Adrenal gland (tissue), 12 donors: ENCODE results near the gene SFI1. TPM values are rescaled to one million over a fixed set of nuclear protein-coding genes. Genes with fewer than 3 reads are reported as not detected.
"Not testable (repeated sequence)": the region's sequence is repeated elsewhere in the genome, so short reads cannot be mapped to it uniquely, and the experiment has no call there.

ENCODE experiments used
- DNase-seq, 7 donors: peaks; one replicate each; pipeline ENCODE4 v3.0.0-alpha.2; 2019 to 2020
- H3K27ac ChIP-seq, 5 donors: fragments of 200-600 bp; sonication (generic) in 4 of 5; 1 replicate in 3 of 5; 2 replicates in 2 of 5; pipeline versions ENCODE4 v1.5.1 to v1.8.0; 2016 to 2020; ENCODE audit warnings: mild to moderate bottlenecking in 1 of 5
- H3K27me3 ChIP-seq: fragments of 200-600 bp; 2 replicates; pipeline ENCODE4 v1.8.0; 2021
- H3K36me3 ChIP-seq, 2 donors: fragments of 200-600 bp; replicated peaks in 1 of 2; 1 replicate in 1 of 2; 2 replicates in 1 of 2; pipeline versions ENCODE4 v1.5.1 to v1.8.0; 2018 to 2022
- H3K4me1 ChIP-seq, 2 donors: fragments of 200-600 bp; replicated peaks in 1 of 2; 1 replicate in 1 of 2; 2 replicates in 1 of 2; pipeline versions ENCODE4 v1.5.1 to v1.8.0; 2018 to 2021
- H3K4me3 ChIP-seq, 4 donors: fragments of 200-600 bp; sonication (generic) in 3 of 4; one replicate each; pipeline ENCODE4 v1.5.1; 2016 to 2018
- H3K9me3 ChIP-seq, 3 donors: fragments of 200-600 bp; sonication (generic) in 1 of 3; replicated peaks in 1 of 3; 1 replicate in 2 of 3; 2 replicates in 1 of 3; pipeline versions ENCODE4 v1.5.1 to v1.8.0; 2016 to 2021
- CTCF ChIP-seq, 6 experiments: fragments of 450-650 bp in 4 of 6; fragments of 200-600 bp in 2 of 6; sonication (generic) in 1 of 6; IDR thresholded peaks; 1 replicate in 5 of 6; 2 replicates in 1 of 6; pipeline versions ENCODE4 v1.5.1 to v1.8.0; 2016 to 2021; ENCODE audit warnings: antibody characterized with exemption in 6 of 6, mild to moderate bottlenecking in 2 of 6, moderate library complexity in 1 of 6
- POLR2A ChIP-seq, 2 donors: fragments of 450-650 bp; IDR thresholded peaks; one replicate each; pipeline ENCODE4 v1.6.1; 2017; ENCODE audit warnings: antibody characterized with exemption in 2 of 2, mild to moderate bottlenecking in 2 of 2, moderate library complexity in 1 of 2
- WGBS, 4 donors: extraction: QIAGEN DNeasy Blood & Tissue Kit in 2 of 4; methylation state at CpG; one replicate each; pipeline versions ENCODE4 v1.1.5 to v1.1.7; 2013 to 2017; 5-methylcytosine and 5-hydroxymethylcytosine counted together
- intact Hi-C, 2 donors: fragments of 100-400 bp; cut with DNase I; formaldehyde crosslinking; loops; one replicate each; pipeline versions ENCODE4 v1.14.1 to v1.15.0; 2022 to 2023
- polyA plus RNA-seq, 3 donors: library from polyadenylated mRNA; stranded (reverse); fragments of 200-250 nt in 2 of 3; fragments of 350-450 nt in 1 of 3; fragmentation: Illumina TruSeq in 1 of 3; extraction: RNeasy Lipid Tissue Mini Kit (QIAGEN cat#74804) in 1 of 3; gene quantifications; one replicate each; pipeline ENCODE4 v1.2.3, GENCODE V29; 2013 to 2014
- total RNA-seq, 9 donors: library from RNA; depleted of rRNA in 4 of 9; stranded (reverse); fragments of >200 nt in 4 of 9; fragments of 120-200 nt in 1 of 9; fragmentation: NEBNext Ultra II Directional in 1 of 9; extraction: Animal tissue kit (Norgen Biotek cat#: 25700) in 1 of 9; gene quantifications; one replicate each; pipeline versions ENCODE4 v1.1.0 to v1.2.4, GENCODE V29; 2013 to 2023
- donor health status: healthy with polysubstance abuse.
- donor health status: Bipolar disorder and iron deficiency.
- donor health status: DM: yes; HTN: yes; CAD: no.
- donor health status: DM: no; HTN: no; CAD: no.
- donor health status: DM: no; HTN: no; CAD: no.
- donor health status: DM: yes; HTN: yes; CAD: no.

SFI1 gene
- total and polyA plus RNA-seq, 12 donors = 13.4 to 130 (median 33.1) TPM

GRCh38 chr22:31588970-31589675 is 92.8 kb downstream of the SFI1 start:
- peak in 1 of 7 donors; percentile 43 for DNase-seq
- Histone ChIP-seq H3K4me3 (no peak overlapping the region), H3K36me3 (peaks cover 0 to 13% of the 10 kb centered on the region in 2 donors), H3K9me3 (no peaks in the 10 kb centered on the region), H3K27ac (no peak overlapping the region), H3K4me1 (peaks cover 4 to 8% of the 10 kb centered on the region in 2 donors), H3K27me3 (no peaks in the 10 kb centered on the region)
- no peak for TF ChIP-seq CTCF (IDR thresholded peaks at IDR 0.05)
- no peak for TF ChIP-seq POLR2A (IDR thresholded peaks at IDR 0.05)
- intact Hi-C loops = no loop called here
- WGBS, 4 donors = 88 to 92% (median 91%) methylated on average over 6 of the region's 6 CpGs

GRCh38 chr22:31590161-31590560 is 93.8 kb downstream of the SFI1 start:
- H3K36me3 ChIP-seq = peaks cover 0 to 13% of the 10 kb centered on the region in 2 donors
- H3K27ac ChIP-seq, H3K9me3 ChIP-seq, intact Hi-C loops, H3K27me3 ChIP-seq, H3K4me3 ChIP-seq, H3K4me1 ChIP-seq, DNase-seq: not testable (repeated sequence)
- WGBS, 4 donors = 80 to 90% (median 86%) methylated on average over 1 of the region's 2 CpGs; no CpG with 5 or more reads in 1 of the 4 donors

DNA sequence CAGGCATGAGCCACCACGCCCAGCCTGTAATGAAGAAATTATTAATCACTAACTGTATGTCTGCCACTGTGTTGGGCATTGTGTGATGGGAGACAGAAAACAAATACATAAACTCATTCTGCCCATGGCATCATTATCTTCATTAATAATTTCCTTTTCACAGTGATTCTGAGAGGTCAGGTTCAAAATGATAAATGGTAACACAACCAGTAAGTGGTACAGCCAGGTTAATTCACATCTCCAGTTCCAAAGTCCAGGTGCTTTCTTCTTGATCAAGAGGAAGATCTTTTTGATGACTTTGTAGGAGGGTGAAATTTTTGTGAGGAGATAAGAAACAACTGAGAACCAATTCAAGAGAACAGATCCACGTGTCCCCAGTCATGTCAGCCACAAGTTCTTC is 98.9 kb downstream of the SFI1 start:
- no peak for DNase-seq
- Histone ChIP-seq H3K4me3 (no peak overlapping the region), H3K36me3 (no peaks in the 10 kb centered on the region), H3K9me3 (no peaks in the 10 kb centered on the region), H3K27me3 (no peaks in the 10 kb centered on the region), H3K27ac (no peak overlapping the region), H3K4me1 (no peaks in the 10 kb centered on the region)
- intact Hi-C loops = no loop called here
- no peak for TF ChIP-seq CTCF (IDR thresholded peaks at IDR 0.05)
- 93 to 97% (median 95%) methylated on average over 2 of the region's 2 CpGs for WGBS, 4 donors

DNA sequence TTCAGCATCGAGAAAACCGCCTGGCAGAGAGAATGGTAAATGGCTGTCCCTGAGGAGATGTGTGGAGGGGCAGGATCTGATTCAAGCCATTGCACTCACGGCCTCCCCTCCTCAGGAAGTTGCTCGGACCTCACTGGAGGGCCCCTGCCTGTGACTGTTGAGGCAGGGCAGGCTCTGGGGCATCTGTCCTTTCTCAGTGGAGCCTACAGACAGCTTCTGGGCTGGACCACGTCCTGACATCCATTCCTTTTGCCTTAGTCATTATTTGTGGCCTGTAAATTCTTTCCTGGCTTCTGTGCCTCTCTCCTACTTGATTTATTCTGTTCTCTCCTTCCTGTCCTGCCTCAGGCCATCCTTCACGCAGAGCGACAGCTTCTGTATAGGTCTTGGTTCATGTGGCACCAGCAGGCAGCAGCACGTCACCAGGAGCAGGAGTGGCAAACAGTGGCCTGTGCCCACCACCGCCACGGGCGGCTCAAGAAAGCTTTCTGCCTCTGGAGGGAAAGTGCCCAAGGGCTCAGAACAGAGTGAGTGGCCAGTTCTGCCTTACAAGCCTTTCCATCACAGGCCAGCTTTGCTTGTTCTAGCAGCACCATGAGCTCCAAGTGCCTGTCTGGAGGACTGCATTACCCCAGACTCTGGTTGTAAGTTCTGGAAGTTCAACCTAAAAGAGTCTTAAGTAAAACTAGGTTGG is 106.1 kb downstream of the SFI1 start:
- H3K4me1 ChIP-seq = no peaks in the 10 kb centered on the region
- intact Hi-C loops = no loop called here
- peak overlapping the region in 3 of 5 donors; percentile 4 to 80 (median 63) for H3K27ac ChIP-seq
- no peaks in the 10 kb centered on the region for H3K9me3 ChIP-seq
- H3K4me3 ChIP-seq = no peak overlapping the region
- DNase-seq = peak in 2 of 7 donors; percentile 26 to 78
- TF ChIP-seq CTCF (IDR thresholded peaks at IDR 0.05) (no peak), POLR2A (IDR thresholded peaks at IDR 0.05) (no peak)
- no peaks in the 10 kb centered on the region for H3K27me3 ChIP-seq
- WGBS, 4 donors = 64 to 77% (median 74%) methylated on average over 11 of the region's 11 CpGs
- peaks cover 0 to 6% of the 10 kb centered on the region in 2 donors for H3K36me3 ChIP-seq
